Retinal pigment epithelial cell (primary cell): Measurements from ENCODE around the gene MLF2.
"Not testable (repeated sequence)": the region's sequence is repeated elsewhere in the genome, so short reads cannot be mapped to it uniquely, and the experiment has no call there.

Experiments
- DNase-seq: peaks from one replicate; pipeline ENCODE4 v3.0.0-alpha.2; 2010; ENCODE audit warnings: low read depth
- H3K4me3 ChIP-seq: 2 replicates; pipeline ENCODE4 v1.5.1; 2011; ENCODE audit warnings: mild to moderate bottlenecking, low read length, control low read depth, moderate library complexity
- CTCF ChIP-seq: conservative IDR thresholded peaks from 2 replicates; pipeline ENCODE4 v1.5.1; 2011; ENCODE audit warnings: low read depth, low read length, control low read depth, inconsistent platforms

MLF2 gene

GRCh38 chr12:6745741-6746525 is 7.0 kb downstream of the MLF2 start:
- no peak for DNase-seq
- H3K4me3 ChIP-seq, result no peak overlapping the region
- no peak for TF ChIP-seq CTCF

- not testable (repeated sequence) for DNase-seq, H3K4me3 ChIP-seq
Measured at GRCh38 chr12:6743300-6743699, 9.6 kb downstream of the MLF2 start.

GRCh38 chr12:6742834-6743233 is 10.1 kb downstream of the MLF2 start:
- no peak overlapping the region for H3K4me3 ChIP-seq
- TF ChIP-seq CTCF, result no peak
- DNase-seq, result no peak

- DNase-seq, H3K4me3 ChIP-seq: not testable (repeated sequence)
Measured at GRCh38 chr12:6742080-6742479, 10.9 kb downstream of the MLF2 start.

GRCh38 chr12:6736754-6737153 is 16.2 kb downstream of the MLF2 start:
- TF ChIP-seq CTCF, result no peak
- no peak for DNase-seq
- H3K4me3 ChIP-seq, result no peak overlapping the region

GRCh38 chr12:6735448-6736191 is 17.3 kb downstream of the MLF2 start:
- H3K4me3 ChIP-seq, result no peak overlapping the region
- DNase-seq, result no peak
- TF ChIP-seq CTCF, result peak; percentile 75

DNA sequence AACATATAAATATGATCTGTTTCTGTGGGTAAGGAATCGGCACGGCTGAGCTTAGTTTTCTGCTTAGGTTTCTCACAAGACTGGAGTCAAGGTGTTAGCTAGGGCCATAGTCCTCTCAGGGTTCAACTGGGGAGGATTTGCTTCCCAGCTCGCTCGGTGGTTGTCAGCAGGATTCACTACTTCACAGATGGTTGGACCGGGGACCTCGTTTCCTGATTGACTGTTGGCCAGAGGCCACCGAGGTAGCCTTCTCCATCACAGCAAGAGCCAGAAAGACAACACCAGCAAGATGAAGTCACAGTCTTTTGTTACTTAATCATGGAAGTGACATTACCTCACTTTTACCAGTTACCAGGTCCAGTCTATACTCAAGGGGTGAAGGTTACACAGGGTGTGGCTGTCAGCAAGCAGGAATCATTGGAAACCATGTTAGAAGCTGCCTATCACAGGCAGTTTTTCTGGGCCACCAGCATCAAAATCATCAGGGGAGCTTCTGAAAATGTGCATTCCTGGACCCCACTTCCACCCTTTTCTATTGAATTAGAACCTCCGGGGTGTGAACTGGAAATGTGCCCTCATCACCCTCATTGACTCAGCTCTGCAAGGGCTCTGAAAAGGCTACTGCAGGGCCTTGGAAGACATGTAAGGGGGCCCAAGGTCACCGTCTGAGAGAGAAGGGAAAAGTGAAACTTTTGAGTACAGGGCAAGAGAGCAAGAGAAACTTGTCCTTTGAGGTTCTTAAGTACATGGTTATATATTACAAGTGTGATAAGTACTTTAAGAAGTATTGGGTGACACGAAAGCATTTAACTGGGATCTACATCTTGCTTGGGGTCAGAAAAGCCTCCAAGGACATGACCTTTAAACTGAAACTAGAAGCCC is 18.2 kb downstream of the MLF2 start:
- DNase-seq, result no peak
- no peak for TF ChIP-seq CTCF
- H3K4me3 ChIP-seq, result no peak overlapping the region
